Subcutaneous adipose tissue (tissue), 4 donors: ENCODE measurements around the gene TESMIN. TPM values are rescaled to one million over a fixed set of nuclear protein-coding genes. Genes with fewer than 3 reads are reported as not detected.

Source experiments
- total RNA-seq, 4 donors: library from RNA; depleted of rRNA; stranded (reverse); fragments of >200 nt; gene quantifications; one replicate each; pipeline ENCODE4 v1.1.0, GENCODE V29; 2016
- TF ChIP-seq, protein P1 (sequence below): fragments of 450-650 bp; IDR thresholded peaks from one replicate; pipeline ENCODE4 v1.5.1; 2016; ENCODE audit warnings: low read depth, mild to moderate bottlenecking, control low read depth, antibody characterized with exemption, moderate library complexity

The TESMIN gene
- total RNA-seq, 4 donors from 2014 or later = 0.44 to 2.5 (median 0.98) TPM; not detected in 1

DNA sequence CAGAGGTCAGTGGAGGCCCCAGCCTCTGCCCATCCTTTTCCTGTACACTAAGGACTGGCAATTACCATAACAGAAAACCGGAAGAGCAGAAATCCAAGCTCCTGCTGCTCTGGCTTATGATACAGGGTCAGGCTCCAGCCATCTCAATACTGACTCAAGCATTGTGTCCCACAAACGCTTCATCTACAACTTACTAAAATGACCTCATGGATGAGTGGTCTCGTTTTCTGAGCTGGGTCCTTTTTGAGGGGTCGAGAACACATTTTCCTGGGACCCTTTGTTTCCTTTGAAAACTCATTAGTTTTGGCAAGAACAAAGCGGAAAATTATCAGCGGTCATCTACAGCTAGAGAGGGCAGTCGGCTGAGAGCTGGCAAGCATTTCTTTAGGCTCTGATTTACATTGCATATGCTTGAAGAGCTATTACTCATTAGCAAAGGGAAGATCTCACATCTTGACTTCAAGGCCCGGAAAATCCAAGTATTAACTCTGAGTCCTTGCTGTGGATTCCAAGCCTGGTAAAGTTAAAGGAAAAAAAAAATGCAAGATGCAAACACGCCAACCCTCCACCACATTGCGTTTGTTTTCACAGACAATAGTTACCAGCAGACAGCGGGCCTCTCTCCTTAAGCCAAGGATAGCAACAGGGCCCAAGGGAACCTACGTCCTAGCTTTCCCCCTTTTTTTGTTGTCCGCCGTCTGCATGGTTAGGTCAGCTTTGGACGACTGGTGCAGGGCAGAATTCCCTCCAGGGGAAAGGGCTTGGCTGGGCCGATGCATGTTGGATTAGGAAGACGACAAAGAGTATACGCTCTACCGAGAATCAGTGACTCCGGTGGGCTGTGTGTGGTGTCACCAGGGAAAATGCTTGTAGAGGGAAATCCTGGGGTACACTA, 1.8 kb downstream of the TESMIN start:
- TF ChIP-seq, protein P1, sequence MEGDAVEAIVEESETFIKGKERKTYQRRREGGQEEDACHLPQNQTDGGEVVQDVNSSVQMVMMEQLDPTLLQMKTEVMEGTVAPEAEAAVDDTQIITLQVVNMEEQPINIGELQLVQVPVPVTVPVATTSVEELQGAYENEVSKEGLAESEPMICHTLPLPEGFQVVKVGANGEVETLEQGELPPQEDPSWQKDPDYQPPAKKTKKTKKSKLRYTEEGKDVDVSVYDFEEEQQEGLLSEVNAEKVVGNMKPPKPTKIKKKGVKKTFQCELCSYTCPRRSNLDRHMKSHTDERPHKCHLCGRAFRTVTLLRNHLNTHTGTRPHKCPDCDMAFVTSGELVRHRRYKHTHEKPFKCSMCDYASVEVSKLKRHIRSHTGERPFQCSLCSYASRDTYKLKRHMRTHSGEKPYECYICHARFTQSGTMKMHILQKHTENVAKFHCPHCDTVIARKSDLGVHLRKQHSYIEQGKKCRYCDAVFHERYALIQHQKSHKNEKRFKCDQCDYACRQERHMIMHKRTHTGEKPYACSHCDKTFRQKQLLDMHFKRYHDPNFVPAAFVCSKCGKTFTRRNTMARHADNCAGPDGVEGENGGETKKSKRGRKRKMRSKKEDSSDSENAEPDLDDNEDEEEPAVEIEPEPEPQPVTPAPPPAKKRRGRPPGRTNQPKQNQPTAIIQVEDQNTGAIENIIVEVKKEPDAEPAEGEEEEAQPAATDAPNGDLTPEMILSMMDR = no peak

DNA sequence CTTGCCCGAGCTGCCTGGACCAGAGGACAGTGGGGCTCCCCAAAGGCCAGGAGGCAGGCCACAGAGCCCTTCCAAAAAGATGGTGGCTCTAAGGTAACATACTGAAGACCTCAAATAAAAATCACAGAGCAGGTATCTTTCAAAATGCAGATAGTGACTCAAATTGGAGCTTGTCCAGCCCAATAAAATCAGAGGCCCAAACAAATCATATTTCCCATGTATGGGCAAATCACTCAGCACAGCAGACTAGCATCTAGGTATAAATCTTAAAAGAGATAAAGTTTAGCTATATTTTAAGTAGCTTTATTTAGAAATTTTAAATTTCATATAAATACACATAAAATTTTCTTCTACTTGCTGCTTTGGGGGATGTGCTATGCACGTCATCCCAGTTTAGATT, 3.3 kb downstream of the TESMIN start:
- TF ChIP-seq, protein P1 = no peak

DNA sequence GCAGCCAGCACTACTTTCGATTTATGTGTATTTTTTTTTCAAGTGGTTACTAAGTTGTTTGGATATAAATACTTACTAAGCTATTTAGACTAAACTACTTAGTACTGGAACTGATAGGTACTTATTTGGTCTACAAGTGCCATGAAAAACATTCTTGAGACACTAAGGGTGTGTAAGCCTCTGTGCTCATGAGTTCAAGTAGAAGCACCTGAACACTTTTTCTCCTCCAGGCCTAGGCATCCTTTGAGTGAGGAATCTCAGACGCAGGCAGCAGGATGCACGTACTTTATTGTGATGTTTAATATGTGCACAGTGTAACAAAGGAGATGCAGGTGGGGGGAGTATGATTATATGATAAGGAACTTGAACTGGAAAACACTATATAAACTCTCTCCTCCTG, 7.8 kb downstream of the TESMIN start:
- TF ChIP-seq, protein P1 = no peak

DNA sequence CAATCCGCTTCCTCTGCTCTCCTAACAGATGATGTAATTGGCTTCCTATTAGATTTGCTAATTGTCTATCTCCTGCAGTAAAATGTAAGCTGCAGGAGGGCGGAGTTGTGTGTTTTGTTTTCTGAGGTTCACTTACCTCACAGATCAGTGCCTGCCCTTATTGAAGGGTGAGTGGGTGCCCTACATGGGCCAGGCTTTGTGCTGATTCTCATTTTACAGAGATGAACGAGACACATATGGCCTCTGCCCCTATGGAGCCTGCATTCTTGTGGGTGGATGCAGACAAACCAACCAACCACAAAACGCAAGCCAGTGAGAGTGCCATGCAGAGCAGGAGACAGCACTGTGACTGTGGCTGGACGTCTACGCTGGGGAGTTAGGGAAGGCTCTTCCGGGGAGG, 9.9 kb downstream of the TESMIN start:
- TF ChIP-seq, protein P1 = no peak

DNA sequence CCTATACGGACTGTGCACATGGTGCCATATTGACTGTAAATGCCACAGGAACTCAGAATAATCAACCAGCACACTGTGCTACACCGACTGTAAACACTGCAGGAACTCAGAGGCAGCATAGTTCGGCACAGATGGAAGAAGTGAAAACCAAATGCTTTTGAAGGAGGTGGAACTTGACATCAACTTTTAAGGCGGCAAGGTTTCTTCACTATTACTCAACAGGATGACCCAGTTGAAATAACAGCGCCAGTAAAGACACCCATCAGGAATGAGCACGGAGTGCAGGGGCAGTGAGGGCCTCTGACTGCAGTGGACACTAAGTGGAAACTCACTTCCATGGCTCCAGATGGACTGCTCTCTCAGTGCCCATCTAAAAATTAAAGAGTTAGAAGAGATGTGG, 15.7 kb downstream of the TESMIN start:
- TF ChIP-seq, protein P1 = no peak

DNA sequence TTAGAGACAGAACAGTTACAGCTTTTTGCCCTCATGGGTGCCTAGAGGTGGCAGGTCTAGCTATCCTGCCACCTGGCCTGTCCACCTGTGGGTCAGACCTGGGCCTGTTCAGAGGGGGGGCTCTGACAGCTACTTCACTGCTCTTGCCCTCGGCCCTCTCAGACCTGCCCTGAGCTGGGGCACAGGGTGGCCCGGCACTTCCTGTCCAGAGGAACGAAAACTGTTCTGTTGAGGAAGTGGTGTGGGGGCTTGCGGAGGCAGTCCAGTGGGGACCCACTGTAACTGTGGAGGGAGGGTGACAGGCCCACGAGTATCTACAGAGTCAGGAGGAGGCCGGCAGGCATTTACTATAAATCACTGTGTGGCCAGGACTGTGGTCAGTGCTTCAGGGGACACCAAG, 16.2 kb downstream of the TESMIN start:
- TF ChIP-seq, protein P1 = no peak

DNA sequence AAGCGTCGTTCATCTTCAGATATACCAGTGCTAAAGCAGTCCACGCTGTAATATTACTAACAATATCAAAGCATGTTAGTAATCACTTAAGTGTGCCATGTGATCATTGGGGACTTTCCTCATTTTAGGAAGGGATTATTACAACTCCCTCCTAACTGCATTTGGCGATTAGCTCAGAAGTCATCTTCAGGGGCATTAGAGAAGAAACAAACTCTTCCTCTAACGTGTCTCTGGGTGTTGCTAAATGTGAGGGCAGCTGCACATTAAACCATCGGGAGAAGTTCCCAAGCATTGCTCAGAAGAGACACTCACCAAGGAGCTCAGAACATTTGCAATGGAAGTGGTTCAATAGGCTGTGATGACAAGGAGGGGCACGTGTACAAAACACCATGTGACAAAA, 17.2 kb downstream of the TESMIN start:
- TF ChIP-seq, protein P1 = no peak
